ENCODE measurements around the gene C6orf132.

Gene C6orf132

GRCh38 chr6:42159431-42160024 is 17.1 kb upstream of the C6orf132 start:
- Histone ChIP-seq H4K20me1 (ENCODE audit: control insufficient read depth, insufficient read depth, low read depth, low read length) (no peaks in the 10 kb centered on the region), H3K4me1 (ENCODE audit: control insufficient read depth, low read length) (peaks cover 6% of the 10 kb centered on the region), H3K27me3 (ENCODE audit: control insufficient read depth, low read length) (peaks cover 20% of the 10 kb centered on the region), H3F3A (ENCODE audit: control insufficient read depth, insufficient read depth) (no peaks in the 10 kb centered on the region), H3K36me3 (ENCODE audit: control insufficient read depth, low read length) (no peaks in the 10 kb centered on the region), H3K9me2 (replicated peaks; ENCODE audit: control insufficient read depth, low read length) (no peaks in the 10 kb centered on the region), H3K9me3 (ENCODE audit: control insufficient read depth, insufficient read depth, low read length) (no peaks in the 10 kb centered on the region), H3K4me3 (ENCODE audit: low read length) (no peak overlapping the region), H3K27ac (ENCODE audit: low read depth, low read length) (no peak overlapping the region), H3K79me2 (ENCODE audit: control insufficient read depth, low read length) (no peaks in the 10 kb centered on the region), H3K4me2 (ENCODE audit: low read length) (no peak overlapping the region)
- TF ChIP-seq EZH2phosphoT487 (IDR thresholded peaks at IDR 0.05; ENCODE audit: borderline replicate concordance, low read length) (no peak), CTCF (IDR thresholded peaks at IDR 0.05; ENCODE audit: low read depth, low read length, poor library complexity, severe bottlenecking) (no peak)

GRCh38 chr6:42158631-42159030 is 16.2 kb upstream of the C6orf132 start:
- no peak for TF ChIP-seq CTCF (IDR thresholded peaks at IDR 0.05; ENCODE audit: low read depth, low read length, poor library complexity, severe bottlenecking)
- no peak for TF ChIP-seq EZH2phosphoT487 (IDR thresholded peaks at IDR 0.05; ENCODE audit: borderline replicate concordance, low read length)
- Histone ChIP-seq H3K4me3 (ENCODE audit: low read length) (no peak overlapping the region), H3K9me2 (replicated peaks; ENCODE audit: control insufficient read depth, low read length) (no peaks in the 10 kb centered on the region), H3K4me1 (ENCODE audit: control insufficient read depth, low read length) (peaks cover 6% of the 10 kb centered on the region), H3K79me2 (ENCODE audit: control insufficient read depth, low read length) (no peaks in the 10 kb centered on the region), H3K27ac (ENCODE audit: low read depth, low read length) (no peak overlapping the region), H3F3A (ENCODE audit: control insufficient read depth, insufficient read depth) (no peaks in the 10 kb centered on the region), H3K27me3 (ENCODE audit: control insufficient read depth, low read length) (peaks cover 25% of the 10 kb centered on the region), H3K36me3 (ENCODE audit: control insufficient read depth, low read length) (no peaks in the 10 kb centered on the region), H3K9me3 (ENCODE audit: control insufficient read depth, insufficient read depth, low read length) (no peaks in the 10 kb centered on the region), H4K20me1 (ENCODE audit: control insufficient read depth, insufficient read depth, low read depth, low read length) (no peaks in the 10 kb centered on the region), H3K4me2 (ENCODE audit: low read length) (no peak overlapping the region)

- H3K4me2 ChIP-seq (ENCODE audit: low read length), result no peak overlapping the region
- no peaks in the 10 kb centered on the region for H3K79me2 ChIP-seq (ENCODE audit: control insufficient read depth, low read length)
- H3K27ac ChIP-seq (ENCODE audit: low read depth, low read length), result no peak overlapping the region
- H3K4me1 ChIP-seq (ENCODE audit: control insufficient read depth, low read length), result peaks cover 6% of the 10 kb centered on the region
- H3F3A ChIP-seq (ENCODE audit: control insufficient read depth, insufficient read depth), result no peaks in the 10 kb centered on the region
- H3K4me3 ChIP-seq (ENCODE audit: low read length), result no peak overlapping the region
- H3K36me3 ChIP-seq (ENCODE audit: control insufficient read depth, low read length), result no peaks in the 10 kb centered on the region
- no peaks in the 10 kb centered on the region for H3K9me3 ChIP-seq (ENCODE audit: control insufficient read depth, insufficient read depth, low read length)
- TF ChIP-seq EZH2phosphoT487 (IDR thresholded peaks at IDR 0.05; ENCODE audit: borderline replicate concordance, low read length) (no peak), CTCF (IDR thresholded peaks at IDR 0.05; ENCODE audit: low read depth, low read length, poor library complexity, severe bottlenecking) (no peak)
- H4K20me1 ChIP-seq (ENCODE audit: control insufficient read depth, insufficient read depth, low read depth, low read length), result no peaks in the 10 kb centered on the region
- H3K9me2 ChIP-seq (replicated peaks; ENCODE audit: control insufficient read depth, low read length), result no peaks in the 10 kb centered on the region
- peaks cover 25% of the 10 kb centered on the region for H3K27me3 ChIP-seq (ENCODE audit: control insufficient read depth, low read length)
Measured at GRCh38 chr6:42158011-42158410, 15.6 kb upstream of the C6orf132 start.

Measured in DOHH2 (cell line).